GM12878 (cell line): Measurements from ENCODE around the gene C16orf90. TPM values are rescaled to one million over a fixed set of nuclear protein-coding genes. Genes with fewer than 3 reads are reported as not detected.

Experiments
- ATAC-seq: fragments of 200-7000 bp; cut with Tn5 transposase; 3 replicates; pipeline ENCODE4 v1.9.1; 2020; ENCODE audit warnings: mild to moderate bottlenecking, moderate library complexity
- BruUV-seq: library from RNA; stranded (reverse); fragments of 400-500 nt; replicated peaks from 2 replicates; lab custom pipeline; 2021; lab: Mats Ljungman, UMichigan
- CTCF ChIA-PET: fragments of 300-600 bp; sonication (Branson Sonifier 250); formaldehyde crosslinking; extraction: SDS; loops from one replicate; lab custom pipeline; 2021; ENCODE audit warnings: inconsistent platforms; lab: Yijun Ruan, JAX
- POLR2A ChIA-PET: fragments of 350-600 bp; formaldehyde crosslinking; extraction: SDS; loops from one replicate; lab custom pipeline; 2021; ENCODE audit warnings: inconsistent platforms; lab: Charles Lee
- RAD21 ChIA-PET: fragments of 300-600 bp; sonication (Branson Sonifier 250); formaldehyde crosslinking; loops from one replicate; lab custom pipeline; 2023; ENCODE audit warnings: antibody characterized with exemption; ENCODE audit not compliant: unreplicated experiment; lab: Charles Lee
- SMC1A ChIA-PET: fragments of 300-600 bp; sonication (Branson Sonifier 250); formaldehyde crosslinking; loops from one replicate; lab custom pipeline; 2023; ENCODE audit not compliant: unreplicated experiment, uncharacterized antibody; lab: Charles Lee
- DNase-seq: peaks from one replicate; pipeline ENCODE4 v3.0.0-alpha.2; 2011; ENCODE audit warnings: low read depth, low spot score
- FAIRE-seq: peaks from 3 replicates; lab custom pipeline; 2011; peaks lifted over from hg19 to GRCh38; lab: Jason Lieb, UNC
- H2AFZ ChIP-seq: 2 replicates; pipeline ENCODE4 v1.6.0; 2011; ENCODE audit warnings: low read depth, low read length, control low read depth; ENCODE audit not compliant: control insufficient read depth
- H3K27ac ChIP-seq: 2 replicates; pipeline ENCODE4 v1.5.1; 2011; ENCODE audit warnings: control low read depth; ENCODE audit not compliant: control insufficient read depth, insufficient read depth
- H3K27me3 ChIP-seq, 2 experiments: replicated peaks in 1 of 2; 2 replicates each; pipeline versions ENCODE4 v1.6.0 to v1.6.1; 2011; ENCODE audit warnings: low read length in 1 of 2; ENCODE audit not compliant: control insufficient read depth in 2 of 2, insufficient read depth in 2 of 2
- H3K36me3 ChIP-seq, 2 experiments: 2 replicates each; pipeline ENCODE4 v1.5.1; 2011; ENCODE audit warnings: low read length in 1 of 2; ENCODE audit not compliant: control insufficient read depth in 2 of 2, insufficient read depth in 2 of 2
- H3K4me1 ChIP-seq: 2 replicates; pipeline ENCODE4 v1.6.1; 2011; ENCODE audit warnings: mild to moderate bottlenecking, low read length, moderate library complexity, mixed read lengths; ENCODE audit not compliant: control insufficient read depth, insufficient read depth
- H3K4me2 ChIP-seq: 2 replicates; pipeline ENCODE4 v1.6.0; 2011; ENCODE audit warnings: control low read depth; ENCODE audit not compliant: control insufficient read depth, insufficient read depth
- H3K4me3 ChIP-seq: fragments of 200-600 bp; sonication (generic); 2 replicates; pipeline ENCODE4 v1.5.1; 2016
- H3K79me2 ChIP-seq: 2 replicates; pipeline ENCODE4 v1.6.0; 2011; ENCODE audit warnings: low read length; ENCODE audit not compliant: control insufficient read depth, insufficient read depth
- H3K9ac ChIP-seq: 2 replicates; pipeline ENCODE4 v1.8.0; 2011; ENCODE audit warnings: low read length, control low read depth, mixed read lengths; ENCODE audit not compliant: control insufficient read depth, insufficient read depth
- H3K9me3 ChIP-seq: replicated peaks from 3 replicates; pipeline ENCODE4 v1.5.1; 2011; ENCODE audit warnings: mild to moderate bottlenecking, low read length; ENCODE audit not compliant: control insufficient read depth, insufficient read depth
- H4K20me1 ChIP-seq: 2 replicates; pipeline ENCODE4 v1.6.0; 2011; ENCODE audit not compliant: control insufficient read depth, insufficient read depth
- CREB1 ChIP-seq: IDR thresholded peaks from 2 replicates; pipeline ENCODE4 v1.6.1; 2012; ENCODE audit warnings: low read depth, mild to moderate bottlenecking, inconsistent platforms
- FOXM1 ChIP-seq: IDR thresholded peaks from 2 replicates; pipeline ENCODE4 v1.6.1; 2012; ENCODE audit warnings: low read depth, mild to moderate bottlenecking, inconsistent platforms, low read length, moderate library complexity
- HDGF ChIP-seq: fragments of 450-650 bp; IDR thresholded peaks from 2 replicates; pipeline ENCODE4 v1.6.1; 2016; ENCODE audit warnings: antibody characterized with exemption
- LARP7 ChIP-seq: fragments of 450-650 bp; IDR thresholded peaks from 2 replicates; pipeline ENCODE4 v1.6.1; 2017; ENCODE audit warnings: mild to moderate bottlenecking
- MLLT1 ChIP-seq: fragments of 450-650 bp; IDR thresholded peaks from 2 replicates; pipeline ENCODE4 v1.6.1; 2016; ENCODE audit warnings: mild to moderate bottlenecking
- MXI1 ChIP-seq: fragments of 150-350 bp; IDR thresholded peaks from 2 replicates; pipeline ENCODE4 v1.6.1; 2011; ENCODE audit warnings: low read depth, mild to moderate bottlenecking, inconsistent platforms, low read length, improper control_type of control experiment
- MYC ChIP-seq: IDR thresholded peaks from 2 replicates; pipeline ENCODE4 v1.6.1; 2011; ENCODE audit warnings: mild to moderate bottlenecking, low read length, moderate library complexity, inconsistent platforms; ENCODE audit not compliant: insufficient read depth, insufficient replicate concordance, insufficient read length, severe bottlenecking
- NBN ChIP-seq: fragments of 450-650 bp; IDR thresholded peaks from 2 replicates; pipeline ENCODE4 v1.6.1; 2016
- NFIC ChIP-seq: IDR thresholded peaks from 2 replicates; pipeline ENCODE4 v1.6.1; 2012; ENCODE audit warnings: low read depth, mild to moderate bottlenecking, inconsistent platforms, low read length, moderate library complexity
- NR2F1 ChIP-seq: fragments of 450-650 bp; conservative IDR thresholded peaks from 2 replicates; pipeline ENCODE4 v1.6.1; 2017; ENCODE audit warnings: mild to moderate bottlenecking
- NRF1 ChIP-seq: conservative IDR thresholded peaks from 2 replicates; pipeline ENCODE4 v1.6.1; 2011; ENCODE audit warnings: mild to moderate bottlenecking, low read depth, low read length, improper control_type of control experiment
- PKNOX1 ChIP-seq: fragments of 450-650 bp; IDR thresholded peaks from 2 replicates; pipeline ENCODE4 v1.6.1; 2016; ENCODE audit warnings: mild to moderate bottlenecking
- POLR2AphosphoS5 ChIP-seq: IDR thresholded peaks from 2 replicates; pipeline ENCODE4 v1.6.1; 2011; ENCODE audit warnings: mild to moderate bottlenecking, low read length, inconsistent platforms
- SREBF2 ChIP-seq: IDR thresholded peaks from 2 replicates; pipeline ENCODE4 v1.6.1; 2012; ENCODE audit warnings: mild to moderate bottlenecking, low read length
- USF2 ChIP-seq: IDR thresholded peaks from 2 replicates; pipeline ENCODE4 v1.6.1; 2011; ENCODE audit warnings: low read depth, low read length, improper control_type of control experiment, borderline replicate concordance
- ZBTB40 ChIP-seq: fragments of 450-650 bp; IDR thresholded peaks from 2 replicates; pipeline ENCODE4 v1.6.1; 2016; ENCODE audit warnings: mild to moderate bottlenecking, moderate library complexity, borderline replicate concordance
- ZNF274 ChIP-seq: IDR thresholded peaks from one replicate; pipeline ENCODE4 v1.8.0; 2011; ENCODE audit not compliant: insufficient read length, insufficient read depth
- WGBS: methylation state at CpG from one replicate; pipeline ENCODE4 v1.1.6; 2016; ENCODE audit warnings: low lambda C conversion rate; ENCODE audit not compliant: insufficient replicate concordance, insufficient coverage; ENCODE audit errors: missing lambda C conversion rate; 5-methylcytosine and 5-hydroxymethylcytosine counted together
- in situ Hi-C: fragments of 300-500 bp; cut with MboI; formaldehyde crosslinking; loops from 9 replicates; pipeline ENCODE4 v1.14.3; 2018; ENCODE audit warnings: mixed read lengths
- intact Hi-C: fragments of 100-400 bp; cut with micrococcal nuclease; formaldehyde crosslinking; loops from one replicate; pipeline ENCODE4 v1.14.2; 2022; ENCODE audit not compliant: unreplicated experiment
- polyA plus RNA-seq, 11 experiments: library from polyadenylated mRNA; depleted of rRNA in 4 of 11; unstranded in 6 of 11; stranded (reverse) in 5 of 11; fragments of >200 nt; fragmentation: Nextera tagmentation in 4 of 11; fragmentation: Illumina TruSeq in 1 of 11; extraction: Ambion mirVana in 4 of 11; extraction: Trizol in 1 of 11; gene quantifications; 1 replicate in 1 of 11; 2 replicates in 10 of 11; pipeline versions ENCODE4 v1.2.1 to v1.2.3, GENCODE V29; 2011 to 2016; ENCODE audit warnings: inconsistent platforms in 2 of 11, missing spikeins in 2 of 11, low read depth in 1 of 11
- total RNA-seq, 4 experiments: library from RNA; depleted of rRNA in 3 of 4; stranded (reverse); fragments of >200 nt in 3 of 4; fragmentation: Illumina TruSeq in 1 of 4; extraction: Trizol in 1 of 4; gene quantifications; 2 replicates each; pipeline versions ENCODE4 v1.2.1 to v1.2.3, GENCODE V29; 2013 to 2021

C16orf90 gene
- total and polyA plus RNA-seq, 10 of the 15 experiments (the other 5 are each of a cell fraction or from before 2014, with no cell fraction given), result not detected

- peaks cover 21% of the 10 kb centered on the region for H3K4me1 ChIP-seq
- H2AFZ ChIP-seq, result no peak overlapping the region; the same call in none of the 2 replicates
- in situ Hi-C loops, result no loop called here
- TF ChIP-seq ZBTB40, result no peak
- peak; percentile 46; the same call in 1 of the 2 replicates for TF ChIP-seq MLLT1
- TF ChIP-seq CREB1, result 0 out of 2 replicates have a peak, but pooled peaks have one; percentile 14
- TF ChIP-seq USF2, result peak; percentile 45
- TF ChIP-seq MYC, result no peak
- TF ChIP-seq NRF1, result no peak
- TF ChIP-seq NR2F1, result peak; percentile 50; the same call in 1 of the 2 replicates
- TF ChIP-seq HDGF, result no peak
- no peak for TF ChIP-seq NFIC
- no peak for TF ChIP-seq POLR2AphosphoS5
- no peak for TF ChIP-seq SREBF2
- no peak for TF ChIP-seq NBN
- TF ChIP-seq MXI1, result peak; percentile 67; the same call in 1 of the 2 replicates
- peak; percentile 6; the same call in 1 of the 2 replicates for TF ChIP-seq PKNOX1
- TF ChIP-seq FOXM1, result no peak
- no peak for TF ChIP-seq ZNF274
- TF ChIP-seq LARP7, result no peak
These were observed 36.4 kb downstream of the C16orf90 start for GRCh38 chr16:3458852-3459361.

More at GRCh38 chr16:3458852-3459361, 36.4 kb downstream of the C16orf90 start:
- ChIA-PET SMC1A (interaction anchor here (1.0 kb wide), 1 partner anchor 58 kb away, joined by 3 read pairs; the partner anchor contains the start of genes ZNF174 and ZSCAN32), CTCF (interaction anchor here (0.6 to 1.1 kb wide), 2 partner anchors 15 to 16 kb away, joined by 3 read pairs; no protein-coding TSS in a partner anchor), RAD21 (no interaction called here), POLR2A (interaction anchor here (1.0 kb wide), 1 partner anchor 15 kb away, joined by 3 read pairs; no protein-coding TSS in a partner anchor)
- Histone ChIP-seq H3K9me3 (no peaks in the 10 kb centered on the region), H4K20me1 (no peaks in the 10 kb centered on the region; the same call in 1 of the 2 replicates), H3K79me2 (peaks cover 60% of the 10 kb centered on the region), H3K27ac (peak overlapping the region; percentile 94), H3K4me3 (peak overlapping the region; percentile 77), H3K9ac (peak overlapping the region; percentile 79), H3K4me2 (peak overlapping the region; percentile 86), H3K27me3 (no peaks in the 10 kb centered on the region), H3K36me3 (no peaks in the 10 kb centered on the region)
- no TSS peak for BruUV-seq
- ATAC-seq (peak; percentile 64), DNase-seq (no peak), FAIRE-seq (peak; percentile 59)
- intact Hi-C loops, result loop anchor here (1.0 to 2.0 kb wide), 3 partner anchors 58 to 270 kb away; partner anchors contain the start of genes OR1F1, ZNF174 and ZSCAN32
- WGBS, result 5% methylated on average over 10 of the region's 10 CpGs
